UCSD-AML1 (cell line): ENCODE data around the gene RANBP17.

Source experiments
- DNase-seq: peaks from one replicate; lab custom pipeline; 2025; ENCODE audit not compliant: unreplicated experiment; lab: John Stamatoyannopoulos, UW

Gene RANBP17

GRCh38 chr5:171226096-171226754 is 364.4 kb downstream of the RANBP17 start:
- DNase-seq: no peak

- DNase-seq: no peak
These were observed 365.0 kb downstream of the RANBP17 start for GRCh38 chr5:171226864-171227263.

DNA sequence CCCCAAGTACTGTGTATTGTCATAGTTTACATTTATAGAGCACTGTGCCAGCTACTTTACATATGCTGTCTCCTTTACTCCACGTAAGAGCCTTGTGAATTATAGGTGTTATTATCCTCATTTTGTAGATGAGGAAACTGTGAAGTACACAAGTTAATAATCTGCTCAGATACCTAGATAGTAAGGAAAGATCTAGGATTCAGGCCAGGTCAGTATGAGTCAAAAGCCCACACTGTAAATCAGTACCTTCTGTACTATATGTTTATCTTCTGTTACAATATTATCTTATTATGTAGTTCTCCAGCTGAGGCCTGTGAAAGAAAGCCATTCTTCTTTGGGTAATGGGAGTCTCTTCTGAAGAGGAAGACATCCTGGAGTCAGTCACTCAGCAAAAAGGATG is 374.8 kb downstream of the RANBP17 start:
- no peak for DNase-seq

DNA sequence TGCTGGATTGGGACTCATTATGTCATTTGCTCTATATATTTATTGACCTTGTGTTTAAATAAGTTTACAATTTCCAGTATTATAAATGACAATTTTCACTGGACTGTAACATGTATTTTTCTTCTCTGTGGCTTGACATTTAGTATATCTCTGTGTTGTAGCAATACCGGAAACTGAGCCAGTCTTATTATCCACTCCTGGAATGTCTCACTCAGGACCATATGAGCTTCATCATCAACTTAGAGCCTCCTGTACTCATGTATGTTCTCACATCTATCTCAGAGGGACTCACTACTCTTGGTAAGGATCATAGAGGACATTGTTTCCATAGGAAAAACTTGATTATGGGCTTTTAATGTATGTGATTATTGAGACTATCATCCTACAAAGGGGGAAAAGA is 380.7 kb downstream of the RANBP17 start:
- no peak for DNase-seq

- DNase-seq: no peak
These were observed 384.4 kb downstream of the RANBP17 start for GRCh38 chr5:171246231-171246630.

DNA sequence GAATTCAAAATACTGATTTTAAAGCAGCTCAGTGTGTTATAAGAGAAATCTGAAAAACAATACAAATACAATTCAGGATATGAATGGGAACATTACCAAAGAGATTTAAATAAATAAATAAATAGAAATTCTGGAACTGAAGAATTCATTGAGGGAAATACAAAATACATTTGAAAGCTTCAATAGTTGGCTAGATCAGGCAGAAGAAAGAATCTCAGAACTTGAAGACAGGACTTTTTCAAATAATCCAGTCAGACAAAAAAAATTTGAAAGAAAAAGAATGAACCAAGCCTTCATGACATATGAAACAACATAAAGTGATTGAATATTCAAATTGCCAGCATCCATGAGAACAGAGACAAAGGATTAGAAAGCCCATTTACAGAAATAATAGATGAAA is 387.6 kb downstream of the RANBP17 start:
- DNase-seq: no peak

- no peak for DNase-seq
These were observed 388.9 kb downstream of the RANBP17 start for GRCh38 chr5:171250738-171251137.

DNA sequence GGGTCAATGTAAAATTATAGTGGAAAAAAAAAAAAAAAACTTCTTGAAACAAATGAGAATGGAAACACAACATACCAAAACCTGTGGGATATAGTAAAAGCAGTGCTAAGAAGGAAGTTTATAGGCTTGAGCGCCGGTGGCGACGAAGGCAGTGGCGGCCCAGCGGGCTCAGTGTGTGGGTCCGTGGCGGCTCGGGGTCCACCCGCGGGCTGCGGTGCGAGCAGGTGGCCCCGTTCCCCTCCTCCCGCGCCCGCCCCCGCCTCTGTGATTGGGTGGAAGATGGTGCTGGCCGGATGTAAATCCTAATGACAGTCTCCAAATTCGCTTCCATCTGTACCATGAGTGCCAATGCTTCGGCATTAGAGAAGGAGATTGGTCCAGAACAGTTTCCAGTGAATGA is 389.7 kb downstream of the RANBP17 start:
- DNase-seq: no peak

DNA sequence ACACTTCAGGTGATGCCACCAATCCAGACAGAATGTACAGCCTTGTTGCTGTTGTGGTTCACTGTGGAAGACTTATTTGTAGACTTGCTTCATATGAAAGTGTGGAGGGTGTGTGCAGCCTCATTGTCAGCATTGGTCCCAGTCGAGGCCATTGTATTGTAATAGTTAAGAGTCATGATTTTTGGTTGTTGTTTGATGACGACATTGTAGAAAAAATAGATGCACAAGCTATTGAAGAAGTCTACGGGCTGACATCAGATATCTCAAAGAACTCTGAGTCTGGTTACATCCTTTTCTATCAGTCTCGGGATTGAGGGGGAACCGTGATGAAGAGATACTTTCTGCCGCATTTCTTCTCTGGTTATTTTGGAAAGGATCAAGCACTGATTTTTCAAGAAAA is 390.9 kb downstream of the RANBP17 start:
- no peak for DNase-seq

GRCh38 chr5:171258737-171259415 is 397.1 kb downstream of the RANBP17 start:
- DNase-seq: no peak

GRCh38 chr5:171261361-171261760 is 399.5 kb downstream of the RANBP17 start:
- DNase-seq: no peak

DNA sequence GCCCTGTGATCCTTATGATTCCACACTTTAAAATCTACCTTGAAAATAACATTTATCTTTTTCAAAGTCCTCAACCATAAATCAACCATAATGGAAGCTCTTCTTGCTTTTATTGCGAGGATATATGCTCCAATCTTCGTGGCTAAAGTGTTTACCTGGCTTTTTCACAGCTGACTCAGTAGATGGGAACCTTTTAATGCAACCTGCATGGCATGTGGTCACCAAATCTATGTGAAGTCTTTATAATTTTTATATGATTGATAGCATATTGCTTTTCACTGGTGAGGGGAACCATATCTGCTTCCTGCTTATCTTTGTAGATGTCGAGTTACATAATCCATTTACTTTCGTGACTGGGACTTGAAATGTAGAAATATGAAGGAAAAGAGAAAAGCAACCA is 400.1 kb downstream of the RANBP17 start:
- no peak for DNase-seq

DNA sequence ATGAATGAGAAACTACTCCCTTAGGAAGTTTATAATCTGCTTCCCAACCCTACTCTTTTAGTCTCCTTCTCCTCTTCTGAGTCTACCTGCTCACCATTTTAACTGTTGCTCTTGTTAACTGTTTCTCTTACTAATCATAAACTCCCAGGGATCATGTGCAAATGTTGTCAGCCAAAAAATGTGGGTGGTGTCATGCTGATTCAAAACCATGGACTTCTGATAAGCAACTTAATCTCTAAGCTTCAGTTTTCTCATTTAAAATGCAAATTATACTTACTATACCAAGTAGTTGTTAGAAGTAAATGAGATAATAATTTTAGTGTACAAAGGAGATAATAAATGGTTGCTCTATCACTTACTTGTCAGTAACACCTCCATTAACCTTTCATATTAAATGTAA is 401.4 kb downstream of the RANBP17 start:
- no peak for DNase-seq

DNA sequence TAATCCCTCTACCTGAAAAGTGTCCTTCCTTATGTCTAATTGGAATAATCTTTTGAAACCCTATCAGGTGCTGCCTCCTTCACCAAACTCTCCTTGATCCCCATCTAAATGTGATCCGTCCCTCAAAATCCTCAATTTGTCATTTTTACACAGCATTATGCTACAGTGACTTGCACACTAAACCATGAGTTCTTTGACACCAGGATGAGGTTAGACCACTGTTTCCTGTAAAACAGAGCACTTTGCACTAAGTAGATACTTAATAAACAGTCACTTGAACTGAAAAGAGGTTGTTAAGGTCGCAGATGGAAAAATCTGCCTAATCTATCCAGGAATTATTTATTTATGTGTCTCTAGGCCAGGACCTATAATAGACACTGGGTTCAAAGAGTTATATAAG is 403.0 kb downstream of the RANBP17 start:
- no peak for DNase-seq

- DNase-seq: no peak
These were observed 407.1 kb downstream of the RANBP17 start for GRCh38 chr5:171268700-171269620.

- no peak for DNase-seq
These were observed 407.9 kb downstream of the RANBP17 start for GRCh38 chr5:171269717-171270116.

- no peak for DNase-seq
These were observed 408.3 kb downstream of the RANBP17 start for GRCh38 chr5:171270136-171270535.

DNA sequence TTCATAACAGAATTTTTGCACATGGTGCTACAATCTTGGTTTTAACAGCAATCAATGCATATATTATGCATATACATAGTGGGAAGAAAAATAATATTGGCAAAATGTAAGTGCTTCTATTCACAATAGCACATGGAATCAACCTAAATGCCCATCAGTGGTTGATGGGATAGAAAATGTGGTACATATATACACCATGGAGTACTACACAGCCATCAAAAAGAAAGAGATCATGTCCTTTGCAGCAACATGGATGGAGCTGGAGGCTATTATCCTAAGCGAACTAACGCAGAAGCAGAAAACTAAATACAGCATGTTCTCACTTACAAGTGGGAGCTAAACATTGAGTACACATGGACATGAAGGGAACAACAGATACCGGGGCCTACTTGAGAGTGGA is 410.0 kb downstream of the RANBP17 start:
- no peak for DNase-seq

DNA sequence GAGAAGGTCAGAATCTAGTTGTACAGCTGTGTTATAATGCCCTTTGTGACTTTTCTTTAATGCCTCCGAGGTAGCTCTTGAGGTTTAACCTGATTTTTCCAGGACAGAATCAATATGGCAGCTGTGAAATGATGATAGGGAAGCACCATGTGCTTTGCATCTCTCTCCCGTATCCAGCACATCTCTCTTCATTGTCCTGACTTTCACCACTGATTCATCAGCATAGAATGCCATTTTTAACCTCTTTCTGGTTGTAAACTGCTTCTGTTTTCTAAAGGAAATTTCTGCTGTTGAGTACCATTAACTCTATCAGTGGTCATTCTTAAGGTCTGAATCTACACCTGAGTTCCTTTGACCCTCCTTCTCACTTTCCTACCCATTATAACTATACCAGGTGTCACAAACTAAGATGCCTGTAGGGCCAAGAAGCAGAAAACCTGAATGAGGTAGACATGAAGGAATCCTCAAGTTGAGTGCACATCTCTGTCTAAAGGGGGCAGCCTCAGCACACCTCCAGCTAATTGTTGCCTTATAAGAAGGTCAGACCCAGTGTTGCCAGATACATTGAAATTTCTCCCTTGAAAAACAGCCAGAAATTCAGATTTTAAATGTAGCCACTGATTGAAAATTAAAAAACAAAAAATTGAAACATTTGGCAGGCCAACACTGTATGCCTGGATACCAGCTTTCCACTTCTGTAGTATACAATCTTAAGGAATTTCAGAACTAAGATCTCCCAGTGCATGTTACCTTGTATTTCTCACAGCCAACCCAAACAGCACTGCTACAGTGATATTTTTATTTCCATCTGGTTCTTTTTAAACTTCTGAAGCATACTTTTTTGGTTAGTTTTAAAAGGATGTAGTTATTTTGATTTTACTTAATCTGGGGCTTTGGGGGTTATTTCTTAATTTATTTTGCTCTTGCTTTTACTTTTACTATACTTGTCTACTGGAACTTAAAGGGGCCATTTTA is 411.5 kb downstream of the RANBP17 start:
- DNase-seq: no peak

DNA sequence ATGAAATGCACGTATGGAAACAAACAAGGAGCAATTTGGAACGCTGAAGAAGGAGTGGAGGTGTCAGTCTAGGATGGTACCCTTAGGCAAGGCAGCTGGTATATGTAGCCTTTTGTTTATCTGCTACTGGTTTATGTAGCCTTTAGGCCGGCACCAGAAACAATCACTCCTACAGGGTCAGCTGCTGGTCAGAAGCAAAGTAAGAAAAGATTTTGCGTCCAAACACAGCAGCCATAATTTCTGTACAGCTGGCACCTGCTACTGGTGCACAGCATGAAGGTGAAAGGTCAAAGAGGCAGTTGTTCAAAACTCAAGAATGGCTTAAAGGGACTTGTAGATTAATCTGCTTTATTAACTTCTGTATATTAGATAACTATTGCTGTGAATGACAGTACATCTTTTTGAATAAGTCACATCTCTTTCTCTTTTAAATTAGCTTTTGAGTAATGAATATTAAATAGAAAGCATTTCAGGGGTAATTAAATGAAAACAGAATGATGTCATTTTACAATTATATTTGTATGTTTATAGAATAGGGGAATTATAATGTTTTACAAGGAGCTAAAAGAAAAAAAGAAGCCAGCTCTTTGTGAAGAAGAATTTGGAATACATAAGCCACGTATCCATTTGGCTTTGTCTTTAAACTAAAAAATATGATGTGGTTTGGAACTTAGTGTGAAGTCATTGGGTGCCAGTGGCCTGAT is 414.2 kb downstream of the RANBP17 start:
- no peak for DNase-seq
